IPS-NIHi7 (cell line): Measurements from ENCODE around the gene KRT6A.

Experiments used
- DNase-seq: peaks from one replicate; pipeline ENCODE4 v3.0.0; 2012; ENCODE audit warnings: mixed read lengths; ENCODE audit errors: extremely low spot score

Gene KRT6A

DNA sequence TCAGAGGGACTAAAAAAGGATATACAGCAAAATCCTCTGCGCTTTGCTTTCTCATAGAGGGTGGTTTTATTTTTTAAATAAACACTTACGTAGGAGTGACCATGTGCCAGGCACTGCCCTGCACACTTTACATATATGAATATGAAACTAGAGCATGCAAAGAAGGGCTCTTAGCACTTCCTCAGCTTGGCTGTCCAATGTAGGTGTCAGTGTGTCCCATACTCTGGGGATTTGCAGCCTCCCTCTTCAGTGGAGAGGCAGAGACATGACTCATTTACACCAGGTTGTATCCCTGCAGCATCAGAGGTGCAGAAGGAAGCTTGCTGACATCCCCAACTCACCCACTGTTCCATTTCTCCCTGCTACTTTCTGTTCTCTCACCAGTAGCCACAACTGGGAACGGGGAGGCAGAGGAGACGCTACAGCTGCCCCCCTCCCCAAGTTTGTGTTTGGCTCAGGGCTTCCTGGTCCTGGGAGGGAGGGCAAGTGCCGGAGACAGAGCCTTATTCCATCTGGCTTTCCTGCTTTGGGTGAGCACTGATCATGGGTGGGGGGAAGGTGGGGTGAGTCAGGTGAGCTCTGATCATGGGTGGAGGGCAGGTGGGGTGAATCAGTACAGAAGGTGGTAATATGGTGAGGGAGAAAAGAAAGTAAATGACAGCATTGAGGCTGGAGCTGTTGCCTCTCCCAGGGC lies 32.0 kb upstream of the KRT6A start:
- no peak for DNase-seq

DNA sequence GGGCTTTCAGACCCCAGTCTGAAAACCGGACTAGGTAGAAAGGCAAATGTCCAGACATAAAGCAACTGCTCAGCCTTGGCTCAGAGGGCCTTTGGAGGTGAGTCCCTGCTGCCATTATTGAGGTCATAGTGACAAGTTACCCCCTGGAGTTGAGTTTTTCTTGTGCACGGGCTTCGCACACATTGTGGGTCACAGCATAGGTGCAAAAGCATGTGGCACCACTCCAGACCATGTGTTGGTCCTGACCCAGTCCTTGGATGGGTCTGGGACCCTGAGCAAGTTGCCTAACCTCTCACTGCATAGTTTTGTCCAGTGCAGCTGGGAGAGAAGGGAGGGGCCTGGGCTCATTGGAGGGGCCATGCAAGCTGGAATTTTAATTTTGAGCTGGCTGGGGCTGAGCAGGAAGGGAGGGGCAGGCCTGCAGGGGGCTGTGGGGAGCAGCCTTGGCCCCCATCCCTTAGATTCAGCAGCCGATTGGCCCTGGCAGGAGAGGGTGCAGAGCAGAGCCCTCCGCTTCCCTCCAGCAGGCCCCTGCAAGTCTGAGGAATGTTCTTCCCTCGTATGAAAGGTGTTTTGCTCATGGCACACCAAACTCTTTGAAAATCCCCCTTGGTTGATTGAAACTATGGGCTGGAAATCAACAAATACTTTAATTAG lies 31.3 kb upstream of the KRT6A start:
- no peak for DNase-seq

DNA sequence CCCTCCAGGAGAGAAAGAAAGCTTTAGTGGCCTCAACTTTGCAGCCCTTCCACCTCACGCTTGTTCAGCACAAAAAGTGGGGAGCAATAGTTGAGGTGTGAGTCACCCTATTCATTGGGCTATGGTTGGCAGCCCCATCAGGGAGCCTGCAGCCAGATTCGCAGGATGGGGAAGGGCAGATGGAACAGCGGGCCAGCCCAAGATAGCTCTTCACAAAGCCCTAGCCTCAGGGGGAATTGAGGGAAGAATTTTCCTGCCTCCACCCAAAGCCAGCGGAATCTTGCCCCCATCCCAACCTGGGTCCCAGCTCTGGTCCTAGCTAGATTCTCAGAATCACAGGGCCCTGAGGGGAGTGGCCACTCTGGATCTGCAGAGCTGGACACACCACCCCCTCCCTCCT lies 30.8 kb upstream of the KRT6A start:
- DNase-seq: no peak

GRCh38 chr12:52522346-52523011 lies 29.4 kb upstream of the KRT6A start:
- no peak for DNase-seq

DNA sequence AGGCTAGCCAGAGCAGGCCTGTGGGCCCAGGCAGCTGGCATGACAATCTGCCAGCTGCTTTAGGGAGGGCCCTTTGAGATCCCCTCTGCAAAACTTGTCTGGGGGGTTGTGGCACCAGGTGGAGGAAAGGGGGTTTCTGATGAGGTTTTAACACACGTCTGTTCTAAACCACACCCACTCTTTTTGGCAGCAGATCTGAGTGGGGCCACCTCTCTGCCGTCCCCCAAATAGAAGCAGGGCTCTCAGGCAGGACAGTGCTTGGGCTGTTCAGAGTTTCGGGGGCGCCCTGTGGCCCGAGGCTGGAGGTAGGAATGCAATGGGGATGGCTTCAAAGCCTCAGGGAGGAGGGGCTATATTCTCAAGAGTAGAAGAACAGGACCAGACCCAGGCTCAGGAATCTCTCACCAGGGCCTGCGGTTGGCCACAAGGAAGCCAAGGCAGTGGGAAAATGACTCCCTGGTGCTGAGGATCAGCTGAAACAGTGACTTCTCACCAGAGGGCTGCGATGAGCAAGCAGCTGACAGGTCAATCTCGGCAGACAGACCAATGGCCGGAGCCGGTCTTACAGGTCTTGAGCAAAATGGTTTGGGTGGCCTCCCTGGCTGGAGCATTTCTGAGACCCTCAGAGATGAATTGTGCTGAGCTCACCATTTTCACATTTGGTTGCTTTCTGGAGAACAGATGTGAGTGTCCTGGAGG lies 28.7 kb upstream of the KRT6A start:
- DNase-seq: peak; percentile 28

GRCh38 chr12:52521175-52521567 lies 28.1 kb upstream of the KRT6A start:
- no peak for DNase-seq

GRCh38 chr12:52519826-52520662 lies 27.0 kb upstream of the KRT6A start, which contains the start of gene KRT5:
Gene KRT5 (minus strand): TSS chr12:52520394. CDS start chr12:52520296, 98 bp downstream.
- no peak for DNase-seq

- DNase-seq: no peak
These were observed 26.3 kb upstream of the KRT6A start for GRCh38 chr12:52519387-52519703.

DNA sequence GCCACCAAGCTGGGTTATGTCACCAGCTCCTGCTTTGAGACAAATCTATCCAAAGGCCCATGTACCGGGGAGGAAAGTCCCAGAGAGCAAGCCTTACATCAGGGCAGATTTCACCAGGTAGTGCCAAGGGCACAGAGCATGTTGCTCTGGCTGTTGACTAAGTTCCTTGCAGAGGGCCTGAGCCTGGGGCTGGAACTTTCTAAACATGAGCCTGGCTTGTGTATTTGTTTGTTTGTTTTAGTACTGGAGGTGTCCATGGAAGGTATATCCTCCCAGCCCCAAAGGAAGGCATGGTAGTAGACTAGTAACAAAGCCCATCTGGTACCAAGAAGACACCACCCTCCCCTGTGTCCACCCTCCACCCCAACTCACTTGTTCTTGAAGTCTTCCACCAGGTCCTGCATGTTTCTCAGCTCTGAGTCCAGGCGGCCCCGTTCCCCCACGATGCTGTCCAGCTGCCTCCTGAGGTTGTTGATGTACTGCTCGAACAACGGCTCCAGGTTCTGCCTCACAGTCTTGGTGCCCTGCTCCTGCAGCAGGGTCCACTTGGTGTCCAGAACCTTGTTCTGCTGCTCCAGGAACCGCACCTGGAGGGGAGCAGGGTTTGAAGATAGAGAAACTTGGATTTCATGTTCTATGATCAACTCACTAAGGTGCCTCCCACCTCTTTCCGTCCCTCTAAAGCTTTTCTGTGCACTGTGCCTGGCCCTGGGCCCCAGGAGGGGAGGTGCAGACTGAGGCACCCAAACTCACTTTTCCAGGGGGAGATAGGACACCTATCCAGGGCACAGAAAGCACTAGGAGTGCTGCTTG lies 25.7 kb upstream of the KRT6A start:
- no peak for DNase-seq

DNA sequence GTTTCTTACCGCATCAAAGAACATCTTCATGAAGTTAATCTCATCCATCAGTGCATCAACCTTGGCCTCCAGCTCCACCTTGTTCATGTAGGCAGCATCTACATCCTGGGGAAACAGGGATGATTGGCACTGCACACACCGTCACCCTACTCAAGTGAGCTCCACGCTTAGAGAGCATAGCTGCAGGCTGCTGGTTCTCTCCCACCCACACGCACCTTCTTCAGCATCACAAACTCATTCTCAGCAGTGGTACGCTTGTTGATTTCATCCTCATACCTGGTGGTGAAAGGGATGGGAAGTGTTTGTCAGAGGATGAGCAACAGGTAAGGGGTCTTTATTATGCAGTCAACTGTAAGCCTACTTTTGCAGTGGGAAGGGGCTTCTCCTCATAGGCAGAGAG lies 24.8 kb upstream of the KRT6A start:
- DNase-seq: no peak

DNA sequence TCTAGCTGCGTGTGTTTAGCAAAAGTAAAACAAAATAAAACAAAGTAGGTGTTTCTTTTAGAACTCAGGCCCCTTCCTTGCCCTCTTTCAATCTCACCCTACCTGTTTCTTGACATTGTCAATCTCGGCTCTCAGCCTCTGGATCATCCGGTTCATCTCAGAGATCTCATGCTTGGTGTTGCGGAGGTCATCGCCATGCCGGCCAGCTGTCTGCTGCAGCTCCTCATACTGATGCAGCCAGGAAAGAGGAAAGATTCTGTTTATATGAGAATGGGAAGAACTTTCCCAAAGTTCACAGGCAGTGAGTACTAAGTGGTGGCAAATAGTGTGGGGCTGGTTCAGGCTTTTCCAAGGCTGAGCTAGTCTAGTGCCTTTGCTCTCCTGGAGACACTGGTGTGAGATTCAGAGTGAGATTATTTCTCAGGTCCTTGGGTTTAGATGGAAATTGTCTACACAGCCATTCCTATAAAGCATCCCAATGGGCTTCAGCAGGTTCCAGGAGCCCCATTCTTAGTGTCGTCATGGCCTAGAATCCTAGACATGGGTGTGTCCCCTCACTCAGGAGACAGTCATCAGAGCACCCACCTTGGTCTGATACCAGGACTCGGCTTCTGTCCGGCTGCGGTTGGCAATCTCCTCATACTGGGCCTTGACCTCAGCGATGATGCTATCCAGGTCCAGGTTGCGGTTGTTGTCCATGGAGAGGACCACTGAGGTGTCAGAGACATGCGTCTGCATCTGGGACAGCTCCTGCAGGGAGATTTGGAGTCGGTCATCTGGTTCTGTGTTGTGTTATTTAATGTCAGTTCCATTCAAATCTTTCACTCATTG lies 24.2 kb upstream of the KRT6A start:
- DNase-seq: no peak

GRCh38 chr12:52515927-52516831 lies 23.1 kb upstream of the KRT6A start:
- no peak for DNase-seq

DNA sequence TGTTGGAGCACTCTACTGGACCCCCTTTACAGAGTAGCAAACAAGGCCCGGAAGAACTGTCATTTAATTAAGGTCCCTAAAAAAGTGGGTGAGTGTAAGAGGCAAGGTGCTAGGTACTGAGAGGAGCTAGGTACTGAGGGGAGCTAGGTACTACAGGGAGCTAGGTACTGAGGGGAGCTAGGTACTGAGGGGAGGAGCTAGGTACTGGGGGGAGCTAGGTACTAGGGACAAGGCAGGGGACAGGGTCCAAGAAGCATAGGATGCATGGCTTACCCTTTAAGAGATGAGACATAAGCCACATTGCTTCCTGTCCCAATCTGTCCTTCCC lies 22.2 kb upstream of the KRT6A start:
- DNase-seq: no peak

DNA sequence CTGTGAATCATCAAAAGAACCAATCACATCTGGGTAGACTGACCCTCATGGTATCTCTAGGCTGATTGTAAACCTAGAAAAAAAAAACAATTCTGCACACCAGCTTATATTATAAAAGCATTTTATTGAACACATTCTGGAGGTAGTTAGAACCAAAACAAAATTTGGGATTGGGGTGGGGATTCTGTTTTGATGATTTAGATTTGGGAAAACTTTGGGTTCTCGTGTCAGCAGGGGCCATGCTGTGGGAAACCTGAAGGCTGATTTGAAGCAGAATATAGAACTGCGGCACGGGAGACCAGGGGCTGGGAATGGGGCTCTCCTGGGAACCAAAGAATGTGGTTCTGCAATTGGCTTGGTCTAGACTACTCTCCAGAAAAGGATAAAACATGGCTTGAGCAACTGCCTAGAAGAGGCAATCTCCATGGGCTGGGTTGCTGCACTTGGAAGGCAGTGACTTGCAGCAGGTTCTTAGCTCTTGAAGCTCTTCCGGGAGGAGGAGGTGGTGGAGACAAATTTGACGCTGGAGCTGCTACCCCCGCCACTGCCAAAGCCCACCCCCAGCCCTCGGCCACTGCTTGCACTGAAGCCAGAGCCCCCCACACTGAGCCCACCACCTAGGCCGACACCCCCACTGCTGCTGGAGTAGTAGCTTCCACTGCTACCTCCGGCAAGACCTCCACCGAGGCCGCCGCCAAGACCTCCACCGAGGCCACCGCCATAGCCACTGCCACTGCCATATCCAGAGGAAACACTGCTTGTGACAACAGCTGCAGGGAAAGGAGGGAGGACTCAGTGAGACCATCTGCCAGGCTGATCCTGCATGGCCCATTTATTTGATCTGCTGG lies 21.6 kb upstream of the KRT6A start:
- no peak for DNase-seq

GRCh38 chr12:52513736-52514135 lies 20.7 kb upstream of the KRT6A start:
- DNase-seq: no peak

DNA sequence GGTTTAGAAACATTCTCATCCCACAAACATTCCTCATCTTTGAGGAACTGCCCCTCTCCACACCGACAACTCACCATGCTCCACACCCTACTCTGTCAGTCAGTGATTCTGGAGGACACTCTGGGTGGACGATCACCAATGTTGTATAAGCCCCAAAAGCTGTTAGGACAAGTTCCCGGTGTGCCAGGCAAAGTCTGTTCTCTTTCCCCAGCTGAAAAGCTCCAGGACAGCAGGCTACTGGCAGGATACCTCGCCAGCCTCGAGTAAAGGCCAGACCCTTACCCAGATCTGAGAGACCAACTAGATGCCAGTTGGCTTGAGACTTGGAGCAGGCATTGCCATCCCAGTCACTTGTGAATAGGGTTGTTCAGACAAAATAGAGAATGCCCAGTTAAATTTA lies 15.2 kb upstream of the KRT6A start:
- no peak for DNase-seq

DNA sequence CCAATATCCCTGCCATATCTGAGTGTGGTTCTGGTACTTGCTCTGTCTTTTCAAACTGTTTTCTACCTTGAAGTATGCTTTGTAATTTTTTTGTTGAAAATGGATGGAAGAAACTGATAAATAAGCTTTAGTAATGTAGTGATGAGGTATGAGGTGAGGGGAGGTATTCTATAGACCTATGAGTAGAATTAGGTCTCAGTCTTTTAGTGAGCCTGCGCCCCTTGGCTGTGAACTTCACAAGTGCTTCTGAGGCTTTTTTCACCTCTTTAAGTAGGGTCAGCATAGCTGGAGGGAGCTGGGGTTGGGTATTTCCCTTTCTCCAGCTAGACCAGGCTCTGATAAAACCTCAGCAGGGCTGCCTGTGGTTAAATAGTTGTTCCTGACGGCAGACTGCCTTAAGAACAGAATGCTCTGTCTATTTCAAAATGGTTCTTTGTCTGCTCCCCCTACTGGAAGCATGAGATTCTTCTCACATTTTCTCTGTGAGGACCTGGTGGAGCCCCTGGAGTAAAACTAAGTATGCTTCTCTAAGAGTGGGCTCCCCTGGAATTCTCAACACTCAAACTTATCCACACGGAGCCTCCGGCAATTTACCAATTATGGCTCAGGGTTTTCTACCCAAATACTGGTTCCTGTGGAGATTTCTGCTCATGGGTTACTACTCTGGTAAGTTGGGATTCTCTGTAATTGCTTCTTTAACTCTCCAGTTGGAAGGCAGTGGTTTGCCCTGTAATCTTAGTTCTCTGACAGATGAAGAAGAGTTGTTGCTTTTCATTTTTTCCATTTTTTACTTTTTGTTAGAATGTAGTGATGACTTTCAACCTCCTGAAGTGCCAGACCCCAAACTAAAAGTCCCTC lies 14.0 kb upstream of the KRT6A start:
- DNase-seq: peak; percentile 82
